SK-N-SH (cell line): ENCODE data around the gene TEN1. TPM values are rescaled to one million over a fixed set of nuclear protein-coding genes. Genes with fewer than 3 reads are reported as not detected.

Experiments
- CTCF ChIA-PET: fragments of 300-600, 350-600 bp; formaldehyde crosslinking; extraction: SDS; loops from one replicate; lab custom pipeline; 2021; lab: Yijun Ruan, JAX
- POLR2A ChIA-PET: fragments of 350-600 bp; sonication (Branson Sonifier 250); formaldehyde crosslinking; extraction: SDS; loops from one replicate; lab custom pipeline; 2020; ENCODE audit warnings: antibody characterized with exemption, inconsistent platforms; lab: Yijun Ruan, JAX
- DNase-seq: peaks from one replicate; pipeline ENCODE4 v3.0.0; 2012
- H2AFZ ChIP-seq: fragments of 200-600 bp; sonication (generic); 2 replicates; pipeline ENCODE4 v1.8.1; 2016; ENCODE audit warnings: antibody characterized with exemption, mild to moderate bottlenecking, low read depth
- H3F3A ChIP-seq: fragments of 200-600 bp; sonication (generic); replicated peaks from 2 replicates; pipeline ENCODE3; 2016; ENCODE audit warnings: antibody characterized with exemption, mild to moderate bottlenecking; ENCODE audit not compliant: insufficient read depth
- H3K27ac ChIP-seq, 2 experiments: fragments of 200-500 bp in 1 of 2; fragments of 200-600 bp in 1 of 2; sonication (Bioruptor generic) in 1 of 2; sonication (generic), shearing (Covaris generic) in 1 of 2; 2 replicates each; pipeline versions ENCODE4 v1.5.1 to v1.6.1; 2014 to 2016; ENCODE audit warnings: low read depth in 2 of 2, inconsistent platforms in 1 of 2, low read length in 1 of 2, mild to moderate bottlenecking in 1 of 2, mixed read lengths in 1 of 2
- H3K27me3 ChIP-seq: fragments of 200-600 bp; sonication (generic), shearing (Covaris generic); 2 replicates; pipeline ENCODE4 v1.6.1; 2016; ENCODE audit warnings: mixed run types; ENCODE audit not compliant: insufficient read depth
- H3K36me3 ChIP-seq, 2 experiments: fragments of 200-500 bp in 1 of 2; fragments of 200-600 bp in 1 of 2; sonication (Bioruptor generic) in 1 of 2; sonication (generic) in 1 of 2; replicated peaks in 1 of 2; 2 replicates each; pipeline versions ENCODE3 to v1.5.1; 2014 to 2016; ENCODE audit warnings: low read length in 1 of 2, mild to moderate bottlenecking in 1 of 2; ENCODE audit not compliant: insufficient read depth in 2 of 2, control insufficient read depth in 1 of 2
- H3K4me1 ChIP-seq, 2 experiments: fragments of 200-500 bp in 1 of 2; fragments of 200-600 bp in 1 of 2; sonication (Bioruptor generic) in 1 of 2; sonication (generic), shearing (Covaris generic) in 1 of 2; 2 replicates each; pipeline versions ENCODE4 v1.5.1 to v1.6.1; 2014 to 2016; ENCODE audit warnings: low read depth in 1 of 2, low read length in 1 of 2, mixed run types in 1 of 2; ENCODE audit not compliant: insufficient read depth in 2 of 2, control insufficient read depth in 1 of 2
- H3K4me2 ChIP-seq: fragments of 200-600 bp; sonication (generic), shearing (Covaris generic); 2 replicates; pipeline ENCODE4 v1.6.1; 2017; ENCODE audit warnings: mixed run types
- H3K4me3 ChIP-seq, 2 experiments: fragments of 200-500 bp in 1 of 2; fragments of 200-600 bp in 1 of 2; sonication (Bioruptor generic) in 1 of 2; sonication (generic), shearing (Covaris generic) in 1 of 2; 2 replicates each; pipeline versions ENCODE4 v1.5.1 to v1.8.1; 2014 to 2016; ENCODE audit warnings: low read depth in 2 of 2, inconsistent platforms in 1 of 2, low read length in 1 of 2, mild to moderate bottlenecking in 1 of 2, mixed read lengths in 1 of 2, moderate library complexity in 1 of 2
- H3K79me2 ChIP-seq: fragments of 200-600 bp; sonication (generic); 2 replicates; pipeline ENCODE4 v1.8.1; 2017; ENCODE audit warnings: mild to moderate bottlenecking; ENCODE audit not compliant: insufficient read depth
- H3K9ac ChIP-seq: fragments of 200-600 bp; sonication (generic); 2 replicates; pipeline ENCODE4 v1.6.1; 2017; ENCODE audit warnings: mixed run types
- H3K9me2 ChIP-seq: fragments of 200-600 bp; sonication (generic); 2 replicates; pipeline ENCODE4 v1.6.1; 2017; ENCODE audit warnings: mixed run types
- H3K9me3 ChIP-seq: fragments of 200-600 bp; sonication (generic); 2 replicates; pipeline ENCODE4 v1.6.1; 2017; ENCODE audit warnings: mixed run types, mild to moderate bottlenecking, moderate library complexity
- H4K20me1 ChIP-seq: fragments of 200-600 bp; sonication (generic); 2 replicates; pipeline ENCODE4 v1.6.1; 2017; ENCODE audit warnings: mild to moderate bottlenecking, mixed run types; ENCODE audit not compliant: insufficient read depth
- CHD2 ChIP-seq: fragments of 150-350 bp; IDR thresholded peaks from 2 replicates; pipeline ENCODE4 v1.6.1; 2018; ENCODE audit warnings: low read length; ENCODE audit not compliant: partially characterized antibody
- EP300 ChIP-seq, 2 experiments: IDR thresholded peaks; 2 replicates each; pipeline versions ENCODE4 v1.4.0 to v1.6.1; 2012; ENCODE audit warnings: borderline replicate concordance in 1 of 2, low read depth in 1 of 2, low read length in 1 of 2
- EZH2phosphoT487 ChIP-seq: fragments of 200-600 bp; sonication (generic); IDR thresholded peaks from 2 replicates; pipeline ENCODE4 v1.6.1; 2017; ENCODE audit warnings: low read depth, mixed run types, mild to moderate bottlenecking, antibody characterized with exemption, moderate library complexity, borderline replicate concordance
- GATA2 ChIP-seq: sonication (generic); formaldehyde crosslinking; IDR thresholded peaks from 2 replicates; pipeline ENCODE4 v1.5.0; 2020; ENCODE audit warnings: mild to moderate bottlenecking, missing genetic modification reagents
- JUND ChIP-seq: IDR thresholded peaks from 2 replicates; pipeline ENCODE4 v1.4.0; 2012
- NRF1 ChIP-seq: IDR thresholded peaks from 2 replicates; pipeline ENCODE4 v1.6.1; 2012; ENCODE audit warnings: low read depth, mild to moderate bottlenecking, low read length
- POLR2AphosphoS5 ChIP-seq: IDR thresholded peaks from 2 replicates; pipeline ENCODE4 v1.6.1; 2012; ENCODE audit warnings: low read depth, low read length
- RFX5 ChIP-seq: IDR thresholded peaks from 2 replicates; pipeline ENCODE4 v1.6.1; 2012; ENCODE audit warnings: mild to moderate bottlenecking, improper control_type of control experiment, low read length
- TAF1 ChIP-seq: IDR thresholded peaks from 2 replicates; pipeline ENCODE4 v1.6.1; 2012; ENCODE audit warnings: low read depth, mild to moderate bottlenecking, low read length, moderate library complexity, borderline replicate concordance
- TCF12 ChIP-seq: IDR thresholded peaks from 2 replicates; pipeline ENCODE4 v1.4.0; 2012
- TEAD4 ChIP-seq: IDR thresholded peaks from 2 replicates; pipeline ENCODE4 v1.4.0; 2012; ENCODE audit warnings: mild to moderate bottlenecking, borderline replicate concordance; ENCODE audit not compliant: insufficient read depth
- WGBS: methylation state at CpG from one replicate; pipeline ENCODE4 v1.1.6; 2017; ENCODE audit warnings: low lambda C conversion rate; 5-methylcytosine and 5-hydroxymethylcytosine counted together
- polyA plus RNA-seq, 3 experiments: library from polyadenylated mRNA; depleted of rRNA; stranded (reverse); fragments of >200 nt; gene quantifications; 2 replicates each; pipeline ENCODE4 v1.2.3, GENCODE V29; 2012
- TF ChIP-seq, protein P1 (sequence below): IDR thresholded peaks from 2 replicates; pipeline ENCODE4; 2012
- TF ChIP-seq, protein P2 (sequence below): IDR thresholded peaks from 2 replicates; pipeline ENCODE4 v1.6.1; 2012; ENCODE audit warnings: mild to moderate bottlenecking, low read depth, low read length, moderate library complexity
- TF ChIP-seq, protein P3 (sequence below): IDR thresholded peaks from 2 replicates; pipeline ENCODE4 v1.4.0; 2012; ENCODE audit warnings: low read depth, borderline replicate concordance
- TF ChIP-seq, protein P4 (sequence below): fragments of 150-350 bp; IDR thresholded peaks from 2 replicates; pipeline ENCODE4 v1.6.1; 2017; ENCODE audit warnings: antibody characterized with exemption, low read length, low read depth, borderline replicate concordance

The TEN1 gene
- polyA plus RNA-seq, 1 of the 3 experiments (the other 2 are of a cell fraction) = 33.6 TPM

DNA sequence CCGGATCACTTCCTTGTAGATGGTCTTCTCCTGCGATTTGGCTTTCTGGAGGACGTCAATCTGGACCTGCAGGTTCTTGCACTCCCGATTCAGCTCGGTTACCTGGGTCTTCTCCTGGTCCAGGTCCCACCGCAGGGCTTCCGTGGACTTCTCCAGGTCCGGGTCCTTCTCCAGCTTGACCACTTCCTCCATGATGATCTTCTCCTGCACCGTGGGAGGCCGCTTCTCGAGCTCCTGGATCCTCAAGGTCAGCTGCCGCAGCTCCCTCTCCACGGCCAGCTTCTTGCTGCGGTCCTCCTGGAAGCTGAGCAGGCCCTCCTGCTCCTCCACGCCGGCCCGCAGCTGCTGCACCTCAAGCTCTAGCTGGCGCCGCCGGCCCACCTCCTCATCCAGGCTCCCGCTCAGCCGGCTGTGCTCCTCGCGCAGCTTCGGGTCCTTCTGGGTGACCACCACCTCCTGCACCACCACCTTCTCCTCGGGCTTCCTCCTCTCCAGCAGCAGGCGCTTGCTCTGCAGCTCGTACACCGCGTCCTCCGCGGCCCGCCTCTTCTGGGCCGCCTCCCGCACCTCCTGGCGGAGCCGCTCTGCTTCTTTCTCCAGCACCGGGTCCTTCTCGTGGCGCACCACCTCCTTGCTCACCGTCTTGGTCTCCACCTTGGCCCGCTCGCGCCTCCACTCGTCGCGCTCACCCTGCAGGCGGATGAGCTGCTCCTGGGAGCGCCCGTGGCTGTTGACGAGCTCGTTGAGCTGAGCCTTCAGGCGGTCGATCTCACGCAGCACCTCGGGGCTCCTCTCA lies 29.8 kb downstream of the TEN1 start:
- Histone ChIP-seq H4K20me1 (no peaks in the 10 kb centered on the region), H3K79me2 (no peaks in the 10 kb centered on the region), H3K4me3 (no peak overlapping the region), H3K9ac (no peak overlapping the region), H3K36me3 (no peaks in the 10 kb centered on the region), H3F3A (peaks cover 10% of the 10 kb centered on the region), H3K4me2 (no peak overlapping the region), H2AFZ (no peak overlapping the region), H3K27me3 (no peaks in the 10 kb centered on the region), H3K4me1 (peaks cover 1 to 14% of the 10 kb centered on the region in 2 experiments; a peak in 3 of 4 replicates), H3K9me2 (no peaks in the 10 kb centered on the region), H3K9me3 (no peaks in the 10 kb centered on the region), H3K27ac (no peak overlapping the region)
- TF ChIP-seq, protein P1, sequence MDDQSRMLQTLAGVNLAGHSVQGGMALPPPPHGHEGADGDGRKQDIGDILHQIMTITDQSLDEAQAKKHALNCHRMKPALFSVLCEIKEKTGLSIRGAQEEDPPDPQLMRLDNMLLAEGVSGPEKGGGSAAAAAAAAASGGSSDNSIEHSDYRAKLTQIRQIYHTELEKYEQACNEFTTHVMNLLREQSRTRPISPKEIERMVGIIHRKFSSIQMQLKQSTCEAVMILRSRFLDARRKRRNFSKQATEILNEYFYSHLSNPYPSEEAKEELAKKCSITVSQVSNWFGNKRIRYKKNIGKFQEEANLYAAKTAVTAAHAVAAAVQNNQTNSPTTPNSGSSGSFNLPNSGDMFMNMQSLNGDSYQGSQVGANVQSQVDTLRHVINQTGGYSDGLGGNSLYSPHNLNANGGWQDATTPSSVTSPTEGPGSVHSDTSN = no peak
- TF ChIP-seq, protein P2, sequence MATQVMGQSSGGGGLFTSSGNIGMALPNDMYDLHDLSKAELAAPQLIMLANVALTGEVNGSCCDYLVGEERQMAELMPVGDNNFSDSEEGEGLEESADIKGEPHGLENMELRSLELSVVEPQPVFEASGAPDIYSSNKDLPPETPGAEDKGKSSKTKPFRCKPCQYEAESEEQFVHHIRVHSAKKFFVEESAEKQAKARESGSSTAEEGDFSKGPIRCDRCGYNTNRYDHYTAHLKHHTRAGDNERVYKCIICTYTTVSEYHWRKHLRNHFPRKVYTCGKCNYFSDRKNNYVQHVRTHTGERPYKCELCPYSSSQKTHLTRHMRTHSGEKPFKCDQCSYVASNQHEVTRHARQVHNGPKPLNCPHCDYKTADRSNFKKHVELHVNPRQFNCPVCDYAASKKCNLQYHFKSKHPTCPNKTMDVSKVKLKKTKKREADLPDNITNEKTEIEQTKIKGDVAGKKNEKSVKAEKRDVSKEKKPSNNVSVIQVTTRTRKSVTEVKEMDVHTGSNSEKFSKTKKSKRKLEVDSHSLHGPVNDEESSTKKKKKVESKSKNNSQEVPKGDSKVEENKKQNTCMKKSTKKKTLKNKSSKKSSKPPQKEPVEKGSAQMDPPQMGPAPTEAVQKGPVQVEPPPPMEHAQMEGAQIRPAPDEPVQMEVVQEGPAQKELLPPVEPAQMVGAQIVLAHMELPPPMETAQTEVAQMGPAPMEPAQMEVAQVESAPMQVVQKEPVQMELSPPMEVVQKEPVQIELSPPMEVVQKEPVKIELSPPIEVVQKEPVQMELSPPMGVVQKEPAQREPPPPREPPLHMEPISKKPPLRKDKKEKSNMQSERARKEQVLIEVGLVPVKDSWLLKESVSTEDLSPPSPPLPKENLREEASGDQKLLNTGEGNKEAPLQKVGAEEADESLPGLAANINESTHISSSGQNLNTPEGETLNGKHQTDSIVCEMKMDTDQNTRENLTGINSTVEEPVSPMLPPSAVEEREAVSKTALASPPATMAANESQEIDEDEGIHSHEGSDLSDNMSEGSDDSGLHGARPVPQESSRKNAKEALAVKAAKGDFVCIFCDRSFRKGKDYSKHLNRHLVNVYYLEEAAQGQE = no peak
- TF ChIP-seq TEAD4 (no peak), TCF12 (no peak), TAF1 (no peak), NRF1 (no peak), GATA2 (CRISPR knock-in tag) (no peak), POLR2AphosphoS5 (no peak), EZH2phosphoT487 (no peak), RFX5 (no peak), EP300 (IDR thresholded peaks at IDR 0.05; ENCODE audit: borderline replicate concordance in 1 of 2, low read depth in 1 of 2, low read length in 1 of 2) (no peak), JUND (no peak), CHD2 (no peak)
- TF ChIP-seq, protein P3, sequence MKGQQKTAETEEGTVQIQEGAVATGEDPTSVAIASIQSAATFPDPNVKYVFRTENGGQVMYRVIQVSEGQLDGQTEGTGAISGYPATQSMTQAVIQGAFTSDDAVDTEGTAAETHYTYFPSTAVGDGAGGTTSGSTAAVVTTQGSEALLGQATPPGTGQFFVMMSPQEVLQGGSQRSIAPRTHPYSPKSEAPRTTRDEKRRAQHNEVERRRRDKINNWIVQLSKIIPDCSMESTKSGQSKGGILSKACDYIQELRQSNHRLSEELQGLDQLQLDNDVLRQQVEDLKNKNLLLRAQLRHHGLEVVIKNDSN = no peak
- TF ChIP-seq, protein P4, sequence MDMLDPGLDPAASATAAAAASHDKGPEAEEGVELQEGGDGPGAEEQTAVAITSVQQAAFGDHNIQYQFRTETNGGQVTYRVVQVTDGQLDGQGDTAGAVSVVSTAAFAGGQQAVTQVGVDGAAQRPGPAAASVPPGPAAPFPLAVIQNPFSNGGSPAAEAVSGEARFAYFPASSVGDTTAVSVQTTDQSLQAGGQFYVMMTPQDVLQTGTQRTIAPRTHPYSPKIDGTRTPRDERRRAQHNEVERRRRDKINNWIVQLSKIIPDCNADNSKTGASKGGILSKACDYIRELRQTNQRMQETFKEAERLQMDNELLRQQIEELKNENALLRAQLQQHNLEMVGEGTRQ = no peak
- ChIA-PET CTCF (interaction anchor here (0.6 to 14.6 kb wide), 12 partner anchors 7 to 292 kb away, joined by 3 to 231 read pairs (median 4); partner anchors contain the start of genes CDK3 and MRPL38), POLR2A (no interaction called here)
- no peak for DNase-seq
- WGBS = 90% methylated on average over 56 of the region's 56 CpGs
